ENCODE results near the gene APBA3. TPM values are rescaled to one million over a fixed set of nuclear protein-coding genes. Genes with fewer than 3 reads are reported as not detected.

Gene APBA3
- total RNA-seq, 1 donor from 2014 or later: 10.9 TPM

GRCh38 chr19:3745363-3746045 lies 16.0 kb downstream of the APBA3 start:
- no peak for ATAC-seq

GRCh38 chr19:3743486-3743885 lies 18.0 kb downstream of the APBA3 start:
- no peak for ATAC-seq

- ATAC-seq: peak; percentile 23
These were observed 21.1 kb downstream of the APBA3 start for GRCh38 chr19:3740431-3740830.

- peak; percentile 16 for ATAC-seq
These were observed 22.8 kb downstream of the APBA3 start for GRCh38 chr19:3738477-3739220.

GRCh38 chr19:3737487-3738205 lies 23.8 kb downstream of the APBA3 start:
- no peak for ATAC-seq

GRCh38 chr19:3736106-3736724 lies 25.3 kb downstream of the APBA3 start:
- ATAC-seq: no peak

GRCh38 chr19:3734310-3734600 lies 27.2 kb downstream of the APBA3 start:
- ATAC-seq: no peak

- ATAC-seq: no peak
These were observed 27.8 kb downstream of the APBA3 start for GRCh38 chr19:3733549-3734309.

- ATAC-seq: no peak
These were observed 29.4 kb downstream of the APBA3 start for GRCh38 chr19:3732108-3732507.

- ATAC-seq: no peak
These were observed 31.0 kb downstream of the APBA3 start for GRCh38 chr19:3730457-3730958.

GRCh38 chr19:3725640-3726310 lies 35.7 kb downstream of the APBA3 start:
- ATAC-seq: peak; percentile 32

GRCh38 chr19:3725121-3725520 lies 36.4 kb downstream of the APBA3 start:
- ATAC-seq: no peak

GRCh38 chr19:3723883-3724282 lies 37.6 kb downstream of the APBA3 start:
- ATAC-seq: no peak

- no peak for ATAC-seq
These were observed 38.4 kb downstream of the APBA3 start for GRCh38 chr19:3723110-3723488.

GRCh38 chr19:3722443-3723109 lies 38.9 kb downstream of the APBA3 start:
- peak; percentile 47 for ATAC-seq

- ATAC-seq: no peak
These were observed 39.5 kb downstream of the APBA3 start for GRCh38 chr19:3721887-3722442.

- peak; percentile 87 for ATAC-seq
These were observed 40.2 kb downstream of the APBA3 start for GRCh38 chr19:3721131-3721886.

- ATAC-seq: peak; percentile 37
These were observed 41.1 kb downstream of the APBA3 start for GRCh38 chr19:3720349-3720917.

- no peak for ATAC-seq
These were observed 41.6 kb downstream of the APBA3 start for GRCh38 chr19:3719868-3720267.

Measured in esophagus mucosa (tissue), 1 donor.